ENCODE data around the gene MSRB2.
"Not testable (repeated sequence)": the region's sequence is repeated elsewhere in the genome, so short reads cannot be mapped to it uniquely, and the experiment has no call there.

MSRB2 gene

DNA sequence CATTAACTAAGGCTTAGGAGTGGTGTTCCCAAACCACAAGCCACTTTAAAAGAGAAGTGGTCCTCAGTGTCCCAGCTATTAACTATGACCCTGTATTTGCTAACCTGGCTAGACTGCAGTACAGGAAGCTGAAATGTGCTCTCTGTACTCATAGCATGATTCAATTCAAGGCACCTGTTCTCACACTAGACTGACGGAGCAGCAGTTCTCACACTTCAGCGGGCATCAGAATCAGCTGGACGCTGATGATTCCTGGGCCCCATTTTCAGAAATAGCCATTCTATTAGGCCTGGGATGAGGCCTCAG is 24.5 kb upstream of the MSRB2 start:
- no peak overlapping the region for H3K27ac ChIP-seq (ENCODE audit: low read length)

DNA sequence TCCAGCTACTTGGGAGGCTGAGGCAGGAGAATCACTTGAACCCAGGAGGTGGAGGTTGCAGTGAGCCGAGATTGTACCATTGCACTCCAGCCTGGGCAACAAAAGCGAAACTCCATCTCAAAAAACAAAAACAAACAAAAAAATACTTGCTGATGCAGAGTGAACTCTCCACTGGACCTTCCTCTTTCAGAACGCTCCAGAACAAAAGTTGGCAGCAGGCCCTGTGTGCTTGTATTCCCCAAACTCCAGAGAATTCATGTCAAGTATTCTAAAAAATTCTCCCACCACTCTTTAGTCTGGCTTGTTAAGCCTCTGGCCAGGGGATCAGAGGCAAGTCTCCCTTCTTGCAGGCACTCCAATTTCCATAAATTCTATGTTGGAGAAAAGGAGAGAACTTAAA is 22.8 kb upstream of the MSRB2 start:
- H3K79me2 ChIP-seq (ENCODE audit: low read length); H3K27me3 ChIP-seq (replicated peaks; ENCODE audit: insufficient read depth, low read length); H3K9me2 ChIP-seq (replicated peaks; ENCODE audit: insufficient read depth, low read length); H3K4me1 ChIP-seq (ENCODE audit: low read length); H3K36me3 ChIP-seq (replicated peaks; ENCODE audit: insufficient read depth, low read length); DNase-seq; H4K20me1 ChIP-seq (ENCODE audit: insufficient read depth, low read length); H3K4me2 ChIP-seq (ENCODE audit: low read depth, low read length); H2AFZ ChIP-seq (ENCODE audit: low read length); H3K4me3 ChIP-seq (ENCODE audit: low read length); H3K9ac ChIP-seq (ENCODE audit: low read length); H3K27ac ChIP-seq (ENCODE audit: low read length); H3K9me3 ChIP-seq (replicated peaks; ENCODE audit: insufficient read depth, low read length); H3F3A ChIP-seq (ENCODE audit: insufficient read depth, low read length): not testable (repeated sequence)

More for the DNA sequence above, 24.5 kb upstream of the MSRB2 start:
- DNase-seq: no peak
- Histone ChIP-seq H3K9me2 (replicated peaks; ENCODE audit: insufficient read depth, low read length) (no peaks in the 10 kb centered on the region), H3K4me1 (ENCODE audit: low read length) (no peaks in the 10 kb centered on the region), H3K9me3 (replicated peaks; ENCODE audit: insufficient read depth, low read length) (no peaks in the 10 kb centered on the region), H3F3A (ENCODE audit: insufficient read depth, low read length) (no peaks in the 10 kb centered on the region), H3K9ac (ENCODE audit: low read length) (no peak overlapping the region), H4K20me1 (ENCODE audit: insufficient read depth, low read length) (no peaks in the 10 kb centered on the region), H3K27me3 (replicated peaks; ENCODE audit: insufficient read depth, low read length) (no peaks in the 10 kb centered on the region), H3K4me3 (ENCODE audit: low read length) (no peak overlapping the region), H2AFZ (ENCODE audit: low read length) (no peak overlapping the region), H3K4me2 (ENCODE audit: low read depth, low read length) (no peak overlapping the region), H3K79me2 (ENCODE audit: low read length) (no peaks in the 10 kb centered on the region), H3K36me3 (replicated peaks; ENCODE audit: insufficient read depth, low read length) (no peaks in the 10 kb centered on the region)
- TF ChIP-seq, protein P1, sequence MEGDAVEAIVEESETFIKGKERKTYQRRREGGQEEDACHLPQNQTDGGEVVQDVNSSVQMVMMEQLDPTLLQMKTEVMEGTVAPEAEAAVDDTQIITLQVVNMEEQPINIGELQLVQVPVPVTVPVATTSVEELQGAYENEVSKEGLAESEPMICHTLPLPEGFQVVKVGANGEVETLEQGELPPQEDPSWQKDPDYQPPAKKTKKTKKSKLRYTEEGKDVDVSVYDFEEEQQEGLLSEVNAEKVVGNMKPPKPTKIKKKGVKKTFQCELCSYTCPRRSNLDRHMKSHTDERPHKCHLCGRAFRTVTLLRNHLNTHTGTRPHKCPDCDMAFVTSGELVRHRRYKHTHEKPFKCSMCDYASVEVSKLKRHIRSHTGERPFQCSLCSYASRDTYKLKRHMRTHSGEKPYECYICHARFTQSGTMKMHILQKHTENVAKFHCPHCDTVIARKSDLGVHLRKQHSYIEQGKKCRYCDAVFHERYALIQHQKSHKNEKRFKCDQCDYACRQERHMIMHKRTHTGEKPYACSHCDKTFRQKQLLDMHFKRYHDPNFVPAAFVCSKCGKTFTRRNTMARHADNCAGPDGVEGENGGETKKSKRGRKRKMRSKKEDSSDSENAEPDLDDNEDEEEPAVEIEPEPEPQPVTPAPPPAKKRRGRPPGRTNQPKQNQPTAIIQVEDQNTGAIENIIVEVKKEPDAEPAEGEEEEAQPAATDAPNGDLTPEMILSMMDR (IDR thresholded peaks at IDR 0.05; ENCODE audit: low read length): no peak
- TF ChIP-seq EZH2 (optimal IDR thresholded peaks at IDR 0.05; ENCODE audit: low read depth, low read length): no peak
- TF ChIP-seq EZH2phosphoT487 (IDR thresholded peaks at IDR 0.05; ENCODE audit: low read length): no peak

DNA sequence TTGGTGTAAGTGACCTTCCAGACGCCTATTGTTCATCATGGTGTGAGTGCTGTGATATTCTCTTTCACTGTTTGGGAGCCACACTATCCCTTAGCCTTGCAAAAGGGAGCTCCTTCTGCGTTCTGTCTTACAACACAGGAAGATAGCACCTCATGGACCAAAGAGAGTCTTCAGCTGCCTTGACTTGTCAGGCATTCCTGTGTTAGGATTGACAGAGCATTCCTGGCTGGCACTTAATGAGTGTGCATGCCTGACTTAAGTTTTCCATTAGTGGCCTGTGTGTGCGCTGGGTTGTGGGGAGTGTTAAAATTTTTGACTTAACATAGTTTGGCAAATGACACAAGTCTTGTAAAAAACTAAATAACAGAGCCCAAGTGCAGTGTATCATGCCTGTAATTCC is 21.9 kb upstream of the MSRB2 start:
- no peaks in the 10 kb centered on the region for H3K9me3 ChIP-seq (replicated peaks; ENCODE audit: insufficient read depth, low read length)
- no peaks in the 10 kb centered on the region for H3K9me2 ChIP-seq (replicated peaks; ENCODE audit: insufficient read depth, low read length)
- H3K9ac ChIP-seq (ENCODE audit: low read length): no peak overlapping the region
- H4K20me1 ChIP-seq (ENCODE audit: insufficient read depth, low read length): no peaks in the 10 kb centered on the region
- no peaks in the 10 kb centered on the region for H3K79me2 ChIP-seq (ENCODE audit: low read length)
- H3K4me3 ChIP-seq (ENCODE audit: low read length): no peak overlapping the region
- no peak for DNase-seq
- TF ChIP-seq EZH2phosphoT487 (IDR thresholded peaks at IDR 0.05; ENCODE audit: low read length) (no peak), EZH2 (optimal IDR thresholded peaks at IDR 0.05; ENCODE audit: low read depth, low read length) (no peak)
- TF ChIP-seq, protein P1 (IDR thresholded peaks at IDR 0.05; ENCODE audit: low read length): no peak
- no peak overlapping the region for H3K4me2 ChIP-seq (ENCODE audit: low read depth, low read length)
- H3K27ac ChIP-seq (ENCODE audit: low read length): no peak overlapping the region
- H2AFZ ChIP-seq (ENCODE audit: low read length): no peak overlapping the region
- H3K27me3 ChIP-seq (replicated peaks; ENCODE audit: insufficient read depth, low read length): no peaks in the 10 kb centered on the region
- 0 out of 2 replicates have a peak, but pooled peaks cover 14% of the 10 kb centered on the region for H3K4me1 ChIP-seq (ENCODE audit: low read length)
- no peaks in the 10 kb centered on the region for H3K36me3 ChIP-seq (replicated peaks; ENCODE audit: insufficient read depth, low read length)
- H3F3A ChIP-seq (ENCODE audit: insufficient read depth, low read length): peaks cover 4% of the 10 kb centered on the region

DNA sequence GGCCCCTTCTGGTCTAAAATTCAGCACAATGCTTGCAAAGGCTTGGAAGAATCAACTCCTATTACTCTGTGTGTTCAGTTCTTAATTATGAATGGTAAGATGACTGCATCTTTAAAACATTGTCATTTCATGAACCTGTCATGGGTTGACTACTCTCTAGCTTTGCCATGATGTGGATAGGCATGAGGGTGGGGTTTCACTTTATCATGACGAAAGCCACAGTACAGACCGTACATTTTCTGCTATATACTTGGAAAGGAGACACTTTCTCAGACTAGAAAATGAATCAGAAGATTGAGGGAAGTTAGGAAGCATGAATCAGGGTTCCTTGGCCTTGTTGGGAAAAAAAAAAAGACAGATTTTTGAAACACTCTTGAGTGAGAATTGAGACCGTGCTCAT is 19.7 kb upstream of the MSRB2 start:
- no peaks in the 10 kb centered on the region for H3K36me3 ChIP-seq (replicated peaks; ENCODE audit: insufficient read depth, low read length)
- no peaks in the 10 kb centered on the region for H3K27me3 ChIP-seq (replicated peaks; ENCODE audit: insufficient read depth, low read length)
- H3K9me3 ChIP-seq (replicated peaks; ENCODE audit: insufficient read depth, low read length): no peaks in the 10 kb centered on the region
- peaks cover 5% of the 10 kb centered on the region for H3F3A ChIP-seq (ENCODE audit: insufficient read depth, low read length)
- no peaks in the 10 kb centered on the region for H4K20me1 ChIP-seq (ENCODE audit: insufficient read depth, low read length)
- H3K4me3 ChIP-seq (ENCODE audit: low read length): no peak overlapping the region
- TF ChIP-seq EZH2 (optimal IDR thresholded peaks at IDR 0.05; ENCODE audit: low read depth, low read length): no peak
- TF ChIP-seq, protein P1 (IDR thresholded peaks at IDR 0.05; ENCODE audit: low read length): no peak
- TF ChIP-seq EZH2phosphoT487 (IDR thresholded peaks at IDR 0.05; ENCODE audit: low read length): no peak
- H3K9me2 ChIP-seq (replicated peaks; ENCODE audit: insufficient read depth, low read length): no peaks in the 10 kb centered on the region
- no peak for DNase-seq
- H3K4me2 ChIP-seq (ENCODE audit: low read depth, low read length): no peak overlapping the region
- no peak overlapping the region for H2AFZ ChIP-seq (ENCODE audit: low read length)
- 0 out of 2 replicates have a peak, but pooled peaks cover 20% of the 10 kb centered on the region for H3K4me1 ChIP-seq (ENCODE audit: low read length)
- no peaks in the 10 kb centered on the region for H3K79me2 ChIP-seq (ENCODE audit: low read length)
- no peak overlapping the region for H3K27ac ChIP-seq (ENCODE audit: low read length)
- no peak overlapping the region for H3K9ac ChIP-seq (ENCODE audit: low read length)

Data from MM.1S (cell line).